Activated CD8-positive, alpha-beta memory T cell treated with anti-CD3 and anti-CD28 coated beads, Interleukin-2, amount 50 U/mL, for 4 hours (primary cell): ENCODE data around the gene CPTP.

Experiments used
- DNase-seq: peaks from one replicate; pipeline ENCODE4 v3.0.0-alpha.2; 2020

Gene CPTP

GRCh38 chr1:1336931-1337792 is 12.6 kb downstream of the CPTP start:
- no peak for DNase-seq

- no peak for DNase-seq
These were observed 13.2 kb downstream of the CPTP start for GRCh38 chr1:1337793-1338147.

DNA sequence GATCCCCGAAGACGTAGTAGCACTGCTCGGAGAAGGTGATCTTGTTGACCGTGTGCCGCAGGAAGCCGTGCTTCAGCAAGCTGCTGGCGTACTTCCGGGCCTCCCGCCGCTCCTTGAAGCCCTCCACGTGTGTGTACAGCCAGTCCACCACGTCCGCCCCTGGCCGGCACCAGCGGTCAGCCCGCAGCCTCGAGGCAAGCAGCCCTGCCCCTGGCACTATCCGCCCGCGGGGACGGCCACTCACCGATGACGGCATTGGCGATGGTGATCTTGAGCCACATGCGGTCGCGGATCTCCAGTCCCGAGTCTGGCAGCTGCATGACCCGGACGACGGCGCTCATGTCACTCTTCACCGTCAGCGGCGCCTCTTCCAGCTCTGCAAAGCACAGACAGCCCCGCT is 13.7 kb downstream of the CPTP start:
- DNase-seq, result no peak

- no peak for DNase-seq
These were observed 15.6 kb downstream of the CPTP start for GRCh38 chr1:1340185-1340584.

- no peak for DNase-seq
These were observed 16.4 kb downstream of the CPTP start for GRCh38 chr1:1340791-1341548.

DNA sequence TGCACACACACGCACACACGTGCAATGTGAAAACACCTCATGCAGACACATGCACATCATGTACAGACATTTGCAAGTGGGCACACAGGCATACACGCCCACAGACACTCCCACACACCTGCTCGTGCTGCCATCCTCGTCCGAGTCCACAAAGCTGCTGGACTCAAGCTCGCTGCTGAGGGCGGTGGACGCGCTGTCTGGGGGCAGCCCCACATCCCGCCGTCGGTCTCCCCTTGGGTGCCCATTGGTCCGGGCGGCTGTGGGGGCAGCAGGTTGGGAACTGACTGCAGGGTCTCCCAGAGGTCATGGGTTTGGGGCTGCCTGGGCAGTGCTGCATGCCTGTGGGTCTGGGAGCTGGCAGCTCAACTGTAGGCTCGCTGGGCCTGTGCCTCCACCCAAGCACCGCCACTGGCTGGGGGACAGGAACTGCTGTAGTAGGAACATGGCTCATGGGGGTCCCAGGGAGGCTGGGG is 17.0 kb downstream of the CPTP start:
- no peak for DNase-seq

- DNase-seq, result no peak
These were observed 17.5 kb downstream of the CPTP start for GRCh38 chr1:1342061-1342562.

DNA sequence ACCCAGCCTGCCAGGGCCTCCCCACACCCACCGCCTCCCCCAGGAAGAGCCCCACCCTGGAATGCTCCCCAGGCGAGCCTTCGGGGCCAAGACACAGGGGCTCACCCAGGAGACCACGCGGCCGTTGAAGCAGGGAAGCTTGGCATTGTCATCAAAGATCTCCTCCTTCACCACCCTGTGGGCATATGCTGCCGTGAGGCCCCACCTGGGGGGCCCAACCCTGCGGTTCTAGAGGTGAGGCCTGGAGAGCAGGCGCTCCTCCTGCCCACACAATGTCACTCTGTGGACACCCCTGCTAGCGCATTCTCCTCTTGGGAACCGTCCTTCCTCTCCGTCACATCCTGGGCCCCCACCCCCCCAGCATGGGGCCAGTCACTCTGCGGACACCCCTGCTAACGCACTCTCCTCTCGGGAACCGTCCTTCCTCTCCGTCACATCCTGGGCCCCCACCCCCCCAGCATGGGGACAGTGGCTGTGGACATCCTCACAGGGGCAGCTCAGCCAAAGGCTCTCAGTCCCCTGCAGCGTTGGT is 18.0 kb downstream of the CPTP start:
- DNase-seq, result no peak

- DNase-seq, result no peak
These were observed 19.3 kb downstream of the CPTP start for GRCh38 chr1:1343811-1344421.

DNA sequence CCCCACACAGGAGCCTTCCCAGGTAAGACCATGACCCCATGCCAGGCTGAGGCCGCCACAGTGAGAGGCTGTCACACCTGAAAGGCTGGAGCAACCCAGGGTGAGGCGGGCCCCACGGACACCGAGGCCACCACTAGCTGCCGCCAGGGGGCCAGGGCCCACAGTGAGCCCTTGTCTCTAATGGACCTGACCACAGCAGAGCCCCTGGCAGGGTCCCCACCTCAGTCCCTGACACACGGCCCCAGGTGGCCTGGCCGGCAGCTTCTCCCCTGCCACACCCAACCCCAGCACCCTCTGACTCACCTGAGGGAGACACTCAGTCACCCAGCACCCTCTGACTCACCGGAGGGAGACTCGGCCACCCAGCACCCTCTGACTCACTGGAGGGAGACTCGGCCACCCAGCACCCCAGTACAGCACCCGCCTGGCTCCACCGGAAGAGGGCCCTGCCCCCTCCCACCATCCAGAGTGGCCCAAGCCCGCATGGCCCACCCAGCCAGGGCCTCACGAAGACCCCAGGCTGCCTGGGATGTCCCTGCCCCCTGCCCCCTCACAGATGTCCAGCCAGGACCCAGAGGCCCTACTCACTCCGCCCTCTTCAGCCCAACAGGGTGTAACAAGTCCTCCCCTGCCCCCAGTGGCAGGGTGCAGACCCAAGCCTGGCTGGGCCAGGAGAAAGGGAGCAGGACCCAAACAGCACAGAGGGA is 20.2 kb downstream of the CPTP start:
- peak; percentile 63 for DNase-seq

DNA sequence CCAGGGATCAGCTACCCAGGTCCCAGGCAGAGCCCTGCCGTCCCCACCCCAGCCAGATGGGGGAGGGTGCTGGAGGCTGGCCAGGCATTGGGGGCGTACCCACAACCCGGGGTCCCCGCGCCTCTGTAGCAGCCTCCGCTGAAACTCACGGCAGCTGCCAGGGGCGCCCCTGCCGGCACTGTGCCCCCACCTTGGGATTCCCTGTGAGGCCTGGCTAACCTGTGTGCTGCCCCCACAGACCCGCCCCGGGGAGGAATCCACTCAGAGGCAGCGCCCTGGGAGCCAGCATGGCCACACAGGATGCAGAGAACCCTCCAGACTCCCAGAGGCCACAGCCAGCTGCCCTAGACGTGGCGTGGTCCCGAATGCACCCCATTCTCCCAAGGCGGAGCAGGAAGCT is 20.8 kb downstream of the CPTP start:
- DNase-seq, result no peak

DNA sequence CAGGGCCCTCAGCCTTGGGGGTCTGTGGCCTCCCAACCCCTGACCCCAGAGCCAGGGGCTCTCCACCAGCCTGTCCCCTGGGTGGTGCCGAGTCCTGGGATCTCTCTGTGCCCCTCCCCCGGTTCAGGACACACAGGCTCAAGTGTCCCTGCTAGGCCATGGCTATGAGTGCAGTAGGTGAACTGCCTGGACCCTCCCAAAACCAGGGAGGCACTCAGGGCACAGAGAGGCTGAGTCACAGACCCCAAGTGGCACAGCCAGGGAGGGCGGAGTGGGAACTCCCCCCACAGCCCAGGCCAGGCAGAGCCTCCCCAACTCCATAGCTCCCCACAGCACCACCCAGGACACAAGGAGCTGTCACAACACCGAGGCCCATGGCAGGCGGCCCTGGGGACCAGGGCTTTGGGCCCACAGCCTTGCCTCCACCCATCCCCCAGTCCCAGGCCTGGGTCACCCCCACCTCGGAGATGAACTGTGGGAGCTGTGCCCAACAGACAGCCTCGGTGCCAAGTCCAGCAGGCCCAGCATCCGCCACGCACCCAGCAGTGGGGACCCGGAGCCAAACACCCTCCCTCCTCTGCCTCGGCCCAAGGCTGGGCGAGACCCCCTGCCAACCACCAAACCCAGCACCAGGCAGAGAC is 21.4 kb downstream of the CPTP start:
- no peak for DNase-seq

DNA sequence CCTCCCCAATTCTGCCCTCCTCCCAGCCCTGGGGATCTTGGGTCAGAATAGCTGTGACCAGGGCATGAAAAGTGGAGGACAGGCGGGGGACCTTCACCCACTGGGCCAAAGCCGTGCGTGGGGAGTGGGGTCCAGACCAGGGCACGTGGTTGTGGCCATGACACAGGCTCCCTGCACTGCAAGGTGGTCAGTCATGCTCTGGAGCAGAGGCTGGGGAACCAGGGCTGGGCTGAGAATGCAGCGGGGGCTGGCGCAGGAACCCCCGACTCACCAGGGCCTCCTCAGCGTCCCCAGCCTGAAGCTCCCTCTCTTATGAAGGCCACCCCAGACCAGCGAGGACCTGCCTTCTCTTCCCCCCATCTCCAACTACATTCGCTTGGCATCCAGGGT is 21.9 kb downstream of the CPTP start:
- no peak for DNase-seq

GRCh38 chr1:1347026-1347595 is 22.5 kb downstream of the CPTP start:
- no peak for DNase-seq

DNA sequence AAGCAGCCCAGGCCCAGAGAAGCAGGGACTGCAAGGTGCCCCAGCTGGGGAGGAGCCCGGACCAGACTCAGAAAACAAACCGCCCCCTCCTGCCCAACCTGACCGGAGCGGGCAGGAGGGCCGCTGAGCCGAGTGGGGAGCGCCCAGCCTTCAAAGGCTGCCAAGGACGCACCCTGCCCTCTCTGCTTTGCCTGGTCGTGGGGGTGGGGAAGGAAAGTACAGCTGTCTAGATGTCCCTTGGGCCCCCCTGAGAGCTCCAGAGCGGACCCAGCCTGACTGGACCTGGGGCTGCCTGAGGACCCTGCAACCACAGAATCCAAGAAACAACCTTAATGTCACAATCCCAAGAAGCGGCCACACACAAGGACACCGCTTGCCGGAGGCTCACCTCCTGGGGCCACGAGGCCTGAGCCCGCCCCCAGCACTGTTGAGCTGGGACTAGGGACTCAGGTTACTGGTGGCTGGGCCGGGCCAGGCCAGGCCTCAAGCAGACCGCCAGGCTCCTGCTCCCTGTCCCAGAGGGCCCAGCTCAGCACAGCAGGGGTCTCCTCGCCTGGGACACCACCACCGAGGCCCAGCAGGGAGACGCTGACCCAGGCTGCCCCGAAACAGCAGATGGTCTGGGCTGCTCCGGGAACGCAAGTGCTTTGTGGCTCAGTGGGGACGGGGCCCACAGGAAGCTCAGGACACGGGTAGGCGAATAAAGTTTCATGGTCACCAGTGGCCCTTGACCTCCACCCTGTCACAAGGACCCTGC is 23.2 kb downstream of the CPTP start:
- no peak for DNase-seq

GRCh38 chr1:1348420-1349255 is 24.0 kb downstream of the CPTP start:
- DNase-seq, result no peak

GRCh38 chr1:1349256-1350012 is 24.8 kb downstream of the CPTP start, which contains the start of gene DVL1:
Gene DVL1 (minus strand): TSS chr1:1349418. CDS start chr1:1349065, 353 bp downstream.
- peak; percentile 74 for DNase-seq

GRCh38 chr1:1351511-1352427 is 27.2 kb downstream of the CPTP start:
- DNase-seq, result no peak
